Hepatocyte (in vitro differentiated cells): ENCODE measurements around the gene HS6ST1. TPM values are rescaled to one million over a fixed set of nuclear protein-coding genes. Genes with fewer than 3 reads are reported as not detected.

Experiments used
- DNase-seq: peaks from one replicate; pipeline ENCODE4 v3.0.0-alpha.2; 2016; ENCODE audit warnings: low spot score
- H2AFZ ChIP-seq: fragments of 200-600 bp; sonication (generic); 2 replicates; pipeline ENCODE4 v1.6.0; 2016; ENCODE audit warnings: antibody characterized with exemption, mild to moderate bottlenecking
- H3K27ac ChIP-seq: fragments of 200-600 bp; sonication (generic); 2 replicates; pipeline ENCODE4 v1.5.1; 2016; ENCODE audit warnings: mild to moderate bottlenecking
- H3K27me3 ChIP-seq: fragments of 200-600 bp; sonication (generic); 2 replicates; pipeline ENCODE4 v1.6.1; 2016
- H3K36me3 ChIP-seq: fragments of 200-600 bp; sonication (generic); replicated peaks from 2 replicates; pipeline ENCODE4 v1.5.1; 2016; ENCODE audit warnings: low read depth; ENCODE audit not compliant: insufficient read depth
- H3K4me1 ChIP-seq: fragments of 200-600 bp; sonication (generic); 2 replicates; pipeline ENCODE4 v1.5.1; 2016; ENCODE audit warnings: mild to moderate bottlenecking, moderate library complexity; ENCODE audit not compliant: insufficient read depth
- H3K4me2 ChIP-seq: fragments of 200-600 bp; sonication (generic); 2 replicates; pipeline ENCODE4 v1.6.0; 2016
- H3K4me3 ChIP-seq: fragments of 200-600 bp; sonication (generic); 2 replicates; pipeline ENCODE4 v1.5.1; 2016; ENCODE audit warnings: mild to moderate bottlenecking
- H3K79me2 ChIP-seq: fragments of 200-600 bp; sonication (generic); 2 replicates; pipeline ENCODE4 v1.6.0; 2017; ENCODE audit warnings: mild to moderate bottlenecking
- H3K9me2 ChIP-seq: fragments of 200-600 bp; sonication (generic); replicated peaks from 2 replicates; pipeline ENCODE4 v1.6.0; 2017; ENCODE audit warnings: mild to moderate bottlenecking; ENCODE audit not compliant: insufficient read depth
- H3K9me3 ChIP-seq: fragments of 200-600 bp; sonication (generic); 2 replicates; pipeline ENCODE4 v1.5.1; 2016; ENCODE audit warnings: low read depth, mild to moderate bottlenecking
- H4K20me1 ChIP-seq: fragments of 200-600 bp; sonication (generic); 2 replicates; pipeline ENCODE4 v1.6.0; 2016; ENCODE audit warnings: mild to moderate bottlenecking; ENCODE audit not compliant: insufficient read depth, poor library complexity, severe bottlenecking
- CTCF ChIP-seq: fragments of 200-600 bp; sonication (generic); IDR thresholded peaks from 2 replicates; pipeline ENCODE4 v1.5.1; 2016; ENCODE audit warnings: antibody characterized with exemption, mild to moderate bottlenecking; ENCODE audit not compliant: poor library complexity
- EZH2 ChIP-seq: fragments of 200-600 bp; sonication (generic); IDR thresholded peaks from 2 replicates; pipeline ENCODE4 v1.6.1; 2016; ENCODE audit warnings: antibody characterized with exemption, mild to moderate bottlenecking, borderline replicate concordance
- EZH2phosphoT487 ChIP-seq: fragments of 200-600 bp; sonication (generic); IDR thresholded peaks from one replicate; pipeline ENCODE4 v1.6.1; 2018; ENCODE audit warnings: antibody characterized with exemption, mild to moderate bottlenecking, low read depth, moderate library complexity; ENCODE audit not compliant: unreplicated experiment, severe bottlenecking
- WGBS: methylation state at CpG from one replicate; pipeline ENCODE4 v1.1.6; 2016; ENCODE audit warnings: low lambda C conversion rate; ENCODE audit errors: missing lambda C conversion rate; 5-methylcytosine and 5-hydroxymethylcytosine counted together
- polyA plus RNA-seq: library from polyadenylated mRNA; unstranded; fragments of >200 nt; fragmentation: Nextera tagmentation; extraction: Ambion mirVana; gene quantifications from 2 replicates; pipeline ENCODE4 v1.2.1, GENCODE V29; 2016
- total RNA-seq: library from RNA; depleted of rRNA; stranded (reverse); fragments of >200 nt; gene quantifications from 2 replicates; pipeline ENCODE4 v1.2.3, GENCODE V29; 2014

The HS6ST1 gene
- total and polyA plus RNA-seq, 2 experiments from 2014 or later = 46.7 to 48.3 TPM

GRCh38 chr2:128227862-128228261 lies 90.8 kb downstream of the HS6ST1 start:
- no peaks in the 10 kb centered on the region for H3K27me3 ChIP-seq
- H3K4me1 ChIP-seq = no peaks in the 10 kb centered on the region
- no peak overlapping the region for H3K4me3 ChIP-seq
- H3K36me3 ChIP-seq = no peaks in the 10 kb centered on the region
- no peak for TF ChIP-seq EZH2phosphoT487
- no peak for TF ChIP-seq CTCF
- no peak for TF ChIP-seq EZH2
- H4K20me1 ChIP-seq = no peaks in the 10 kb centered on the region
- no peak overlapping the region for H2AFZ ChIP-seq
- WGBS = 100% methylated on average over 1 of the region's 1 CpG
- no peaks in the 10 kb centered on the region for H3K9me2 ChIP-seq
- H3K9me3 ChIP-seq = no peaks in the 10 kb centered on the region
- H3K27ac ChIP-seq = no peak overlapping the region
- H3K79me2 ChIP-seq = no peaks in the 10 kb centered on the region
- H3K4me2 ChIP-seq = no peak overlapping the region
- no peak for DNase-seq

- H3K9me3 ChIP-seq = no peaks in the 10 kb centered on the region
- WGBS = 73% methylated on average over 8 of the region's 8 CpGs
- no peaks in the 10 kb centered on the region for H3K9me2 ChIP-seq
- TF ChIP-seq CTCF (no peak), EZH2 (no peak), EZH2phosphoT487 (no peak)
- H2AFZ ChIP-seq = no peak overlapping the region
- H3K4me1 ChIP-seq = no peaks in the 10 kb centered on the region
- H3K27ac ChIP-seq = no peak overlapping the region
- no peaks in the 10 kb centered on the region for H3K79me2 ChIP-seq
- H3K4me2 ChIP-seq = no peak overlapping the region
- no peaks in the 10 kb centered on the region for H3K36me3 ChIP-seq
- no peaks in the 10 kb centered on the region for H3K27me3 ChIP-seq
- no peak overlapping the region for H3K4me3 ChIP-seq
- H4K20me1 ChIP-seq = no peaks in the 10 kb centered on the region
- DNase-seq = no peak
These were observed 98.8 kb downstream of the HS6ST1 start for GRCh38 chr2:128219891-128220290.

- H3K27ac ChIP-seq = no peak overlapping the region
- H3K9me2 ChIP-seq = no peaks in the 10 kb centered on the region
- no peaks in the 10 kb centered on the region for H3K4me1 ChIP-seq
- no peaks in the 10 kb centered on the region for H3K27me3 ChIP-seq
- no peak overlapping the region for H2AFZ ChIP-seq
- no peak overlapping the region for H3K4me2 ChIP-seq
- H3K4me3 ChIP-seq = no peak overlapping the region
- WGBS = 84% methylated on average over 4 of the region's 4 CpGs
- no peaks in the 10 kb centered on the region for H4K20me1 ChIP-seq
- DNase-seq = no peak
- no peaks in the 10 kb centered on the region for H3K9me3 ChIP-seq
- TF ChIP-seq EZH2phosphoT487 = no peak
- TF ChIP-seq CTCF = no peak
- no peak for TF ChIP-seq EZH2
- no peaks in the 10 kb centered on the region for H3K36me3 ChIP-seq
- no peaks in the 10 kb centered on the region for H3K79me2 ChIP-seq
These were observed 101.0 kb downstream of the HS6ST1 start for GRCh38 chr2:128217671-128218070.
